Body of pancreas (tissue), 4 donors: Measurements from ENCODE around the gene GP1BA.

ENCODE experiments used
- POLR2A ChIP-seq, 3 donors: fragments of 450-650 bp; IDR thresholded peaks; one replicate each; pipeline ENCODE4 v1.6.1; 2016; ENCODE audit warnings: antibody characterized with exemption in 3 of 3, mild to moderate bottlenecking in 2 of 3
- TF ChIP-seq, protein P1 (sequence below), 7 experiments: fragments of 450-650 bp in 4 of 7; fragments of 200-600 bp in 3 of 7; sonication (generic) in 3 of 7; IDR thresholded peaks; one replicate each; pipeline ENCODE4 v1.5.1; 2016 to 2019; ENCODE audit warnings: antibody characterized with exemption in 7 of 7

DNA sequence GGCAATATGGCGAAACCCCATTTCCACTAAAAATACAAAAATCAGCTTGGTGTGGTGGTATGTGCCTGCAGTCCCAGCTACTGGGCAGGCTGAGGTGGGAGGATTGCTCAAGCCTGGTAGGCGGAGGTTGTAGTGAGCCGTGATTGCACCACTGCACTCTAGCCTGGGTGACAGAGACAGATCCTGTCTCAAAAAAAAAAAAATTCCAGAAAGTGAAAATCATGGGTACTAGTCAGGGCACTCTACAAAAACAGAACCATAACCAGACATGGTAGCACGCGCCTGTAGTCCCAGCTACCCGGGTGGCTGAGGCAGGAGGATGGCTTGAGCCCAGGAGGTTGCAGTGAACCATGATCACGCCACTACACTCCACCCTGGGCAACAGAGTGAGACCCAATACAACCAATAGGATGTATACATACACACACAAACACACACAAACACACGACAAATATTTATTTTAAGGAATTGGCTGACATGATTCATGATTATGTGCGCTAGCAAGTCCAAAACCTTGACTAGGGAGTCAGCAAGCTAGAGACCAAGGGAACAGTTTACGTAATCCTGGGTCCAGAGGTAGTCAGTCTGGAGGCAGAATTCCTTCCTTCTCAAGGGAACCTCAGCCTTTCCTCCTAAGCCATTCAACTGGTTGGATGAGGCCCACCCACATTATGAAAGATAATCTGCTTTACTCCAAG lies 11.6 kb upstream of the GP1BA start:
- no peak for TF ChIP-seq POLR2A (IDR thresholded peaks at IDR 0.05)
- TF ChIP-seq, protein P1, sequence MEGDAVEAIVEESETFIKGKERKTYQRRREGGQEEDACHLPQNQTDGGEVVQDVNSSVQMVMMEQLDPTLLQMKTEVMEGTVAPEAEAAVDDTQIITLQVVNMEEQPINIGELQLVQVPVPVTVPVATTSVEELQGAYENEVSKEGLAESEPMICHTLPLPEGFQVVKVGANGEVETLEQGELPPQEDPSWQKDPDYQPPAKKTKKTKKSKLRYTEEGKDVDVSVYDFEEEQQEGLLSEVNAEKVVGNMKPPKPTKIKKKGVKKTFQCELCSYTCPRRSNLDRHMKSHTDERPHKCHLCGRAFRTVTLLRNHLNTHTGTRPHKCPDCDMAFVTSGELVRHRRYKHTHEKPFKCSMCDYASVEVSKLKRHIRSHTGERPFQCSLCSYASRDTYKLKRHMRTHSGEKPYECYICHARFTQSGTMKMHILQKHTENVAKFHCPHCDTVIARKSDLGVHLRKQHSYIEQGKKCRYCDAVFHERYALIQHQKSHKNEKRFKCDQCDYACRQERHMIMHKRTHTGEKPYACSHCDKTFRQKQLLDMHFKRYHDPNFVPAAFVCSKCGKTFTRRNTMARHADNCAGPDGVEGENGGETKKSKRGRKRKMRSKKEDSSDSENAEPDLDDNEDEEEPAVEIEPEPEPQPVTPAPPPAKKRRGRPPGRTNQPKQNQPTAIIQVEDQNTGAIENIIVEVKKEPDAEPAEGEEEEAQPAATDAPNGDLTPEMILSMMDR (IDR thresholded peaks at IDR 0.05) = no peak
